GM23338 (cell line): ENCODE data around the gene ESRP2.

Source experiments
- CREB1 ChIP-seq: fragments of 250-450 bp; sonication (Bioruptor Pico); IDR thresholded peaks from 2 replicates; pipeline ENCODE4 v1.5.0; 2020; ENCODE audit warnings: low read depth, mild to moderate bottlenecking, moderate library complexity
- CTCF ChIP-seq, 2 experiments: fragments of 200-600 bp in 1 of 2; sonication (generic) in 1 of 2; conservative IDR thresholded peaks; 2 replicates each; pipeline versions ENCODE4 v1.5.1 to v1.6.1; 2016 to 2017; ENCODE audit warnings: antibody characterized with exemption in 2 of 2, low read depth in 2 of 2, mild to moderate bottlenecking in 2 of 2, moderate library complexity in 1 of 2
- ETS1 ChIP-seq: IDR thresholded peaks from 2 replicates; pipeline ENCODE4 v1.6.1; 2016; ENCODE audit warnings: antibody characterized with exemption
- EZH2 ChIP-seq: fragments of 200-600 bp; sonication (generic); IDR thresholded peaks from one replicate; pipeline ENCODE4 v1.8.0; 2017; ENCODE audit warnings: antibody characterized with exemption, mild to moderate bottlenecking, low read depth; ENCODE audit not compliant: unreplicated experiment
- EZH2phosphoT487 ChIP-seq: fragments of 200-600 bp; sonication (generic); IDR thresholded peaks from one replicate; pipeline ENCODE4 v1.8.1; 2018; ENCODE audit warnings: antibody characterized with exemption; ENCODE audit not compliant: unreplicated experiment
- JUNB ChIP-seq: IDR thresholded peaks from one replicate; pipeline ENCODE4 v1.6.1; 2016; ENCODE audit warnings: antibody characterized with exemption; ENCODE audit not compliant: unreplicated experiment
- POLR2AphosphoS5 ChIP-seq: IDR thresholded peaks from 2 replicates; pipeline ENCODE4 v1.6.1; 2016; ENCODE audit warnings: antibody characterized with exemption, low read depth
- STAT1 ChIP-seq: IDR thresholded peaks from one replicate; pipeline ENCODE4 v1.6.1; 2016; ENCODE audit warnings: antibody characterized with exemption; ENCODE audit not compliant: unreplicated experiment
- ZNF114 ChIP-seq: fragments of 250-450 bp; sonication (Bioruptor Pico); IDR thresholded peaks from 2 replicates; pipeline ENCODE4 v1.5.0; 2020; ENCODE audit warnings: mild to moderate bottlenecking, moderate library complexity
- ZNF331 ChIP-seq: fragments of 250-450 bp; sonication (Bioruptor Pico); IDR thresholded peaks from 2 replicates; pipeline ENCODE4 v1.5.0; 2020; ENCODE audit warnings: low read depth, mild to moderate bottlenecking, moderate library complexity
- TF ChIP-seq, protein P1 (sequence below): IDR thresholded peaks from one replicate; pipeline ENCODE4 v1.6.1; 2018; ENCODE audit warnings: antibody characterized with exemption; ENCODE audit not compliant: unreplicated experiment

GRCh38 chr16:68253721-68254120 lies 17.8 kb upstream of the ESRP2 start:
- no peak for TF ChIP-seq EZH2phosphoT487
- TF ChIP-seq CTCF (conservative IDR thresholded peaks at IDR 0.05; ENCODE audit: low read depth in 2 of 2), result no peak
- no peak for TF ChIP-seq STAT1
- TF ChIP-seq JUNB, result no peak
- TF ChIP-seq POLR2AphosphoS5, result no peak
- TF ChIP-seq, protein P1, sequence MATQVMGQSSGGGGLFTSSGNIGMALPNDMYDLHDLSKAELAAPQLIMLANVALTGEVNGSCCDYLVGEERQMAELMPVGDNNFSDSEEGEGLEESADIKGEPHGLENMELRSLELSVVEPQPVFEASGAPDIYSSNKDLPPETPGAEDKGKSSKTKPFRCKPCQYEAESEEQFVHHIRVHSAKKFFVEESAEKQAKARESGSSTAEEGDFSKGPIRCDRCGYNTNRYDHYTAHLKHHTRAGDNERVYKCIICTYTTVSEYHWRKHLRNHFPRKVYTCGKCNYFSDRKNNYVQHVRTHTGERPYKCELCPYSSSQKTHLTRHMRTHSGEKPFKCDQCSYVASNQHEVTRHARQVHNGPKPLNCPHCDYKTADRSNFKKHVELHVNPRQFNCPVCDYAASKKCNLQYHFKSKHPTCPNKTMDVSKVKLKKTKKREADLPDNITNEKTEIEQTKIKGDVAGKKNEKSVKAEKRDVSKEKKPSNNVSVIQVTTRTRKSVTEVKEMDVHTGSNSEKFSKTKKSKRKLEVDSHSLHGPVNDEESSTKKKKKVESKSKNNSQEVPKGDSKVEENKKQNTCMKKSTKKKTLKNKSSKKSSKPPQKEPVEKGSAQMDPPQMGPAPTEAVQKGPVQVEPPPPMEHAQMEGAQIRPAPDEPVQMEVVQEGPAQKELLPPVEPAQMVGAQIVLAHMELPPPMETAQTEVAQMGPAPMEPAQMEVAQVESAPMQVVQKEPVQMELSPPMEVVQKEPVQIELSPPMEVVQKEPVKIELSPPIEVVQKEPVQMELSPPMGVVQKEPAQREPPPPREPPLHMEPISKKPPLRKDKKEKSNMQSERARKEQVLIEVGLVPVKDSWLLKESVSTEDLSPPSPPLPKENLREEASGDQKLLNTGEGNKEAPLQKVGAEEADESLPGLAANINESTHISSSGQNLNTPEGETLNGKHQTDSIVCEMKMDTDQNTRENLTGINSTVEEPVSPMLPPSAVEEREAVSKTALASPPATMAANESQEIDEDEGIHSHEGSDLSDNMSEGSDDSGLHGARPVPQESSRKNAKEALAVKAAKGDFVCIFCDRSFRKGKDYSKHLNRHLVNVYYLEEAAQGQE, result no peak
- TF ChIP-seq EZH2, result no peak
- TF ChIP-seq ZNF114, result no peak
- TF ChIP-seq ZNF331 (CRISPR knock-in tag), result no peak
- TF ChIP-seq CREB1 (CRISPR knock-in tag), result no peak
- TF ChIP-seq ETS1, result no peak
